Calu3 (cell line): ENCODE measurements around the gene LSG1. TPM values are rescaled to one million over a fixed set of nuclear protein-coding genes. Genes with fewer than 3 reads are reported as not detected.

Experiments
- BruUV-seq: library from RNA; stranded (reverse); fragments of 400-500 nt; replicated peaks from 2 replicates; lab custom pipeline; 2021; lab: Mats Ljungman, UMichigan
- CTCF ChIA-PET: fragments of 300-600 bp; sonication (Branson Sonifier 250); formaldehyde crosslinking; loops from one replicate; lab custom pipeline; 2022; ENCODE audit warnings: antibody characterized with exemption; lab: Charles Lee
- DNase-seq: peaks from one replicate; pipeline ENCODE4 v3.0.0; 2022
- H3K27ac Mint-ChIP-seq: one replicate; pipeline ENCODE4 v1.8.0; 2022; ENCODE audit warnings: mixed read lengths; ENCODE audit not compliant: unreplicated experiment
- H3K27me3 Mint-ChIP-seq: one replicate; pipeline ENCODE4 v1.8.0; 2022; ENCODE audit warnings: mixed read lengths; ENCODE audit not compliant: unreplicated experiment
- H3K36me3 Mint-ChIP-seq: one replicate; pipeline ENCODE4 v1.8.0; 2022; ENCODE audit warnings: mild to moderate bottlenecking, moderate library complexity, mixed read lengths; ENCODE audit not compliant: insufficient read depth, unreplicated experiment
- H3K4me1 Mint-ChIP-seq: one replicate; pipeline ENCODE4 v1.8.0; 2022; ENCODE audit warnings: mild to moderate bottlenecking, low read depth, mixed read lengths; ENCODE audit not compliant: unreplicated experiment
- H3K4me3 Mint-ChIP-seq: one replicate; pipeline ENCODE4 v1.8.0; 2022; ENCODE audit warnings: mild to moderate bottlenecking, low read depth, moderate library complexity, mixed read lengths; ENCODE audit not compliant: unreplicated experiment
- H3K9me3 Mint-ChIP-seq: one replicate; pipeline ENCODE4 v1.8.0; 2022; ENCODE audit warnings: low read depth, mixed read lengths; ENCODE audit not compliant: unreplicated experiment
- intact Hi-C: fragments of 100-400 bp; cut with micrococcal nuclease; formaldehyde crosslinking; loops from one replicate; pipeline ENCODE4 v1.10.0; 2022; ENCODE audit not compliant: unreplicated experiment
- total RNA-seq: library from RNA; stranded (reverse); gene quantifications from 2 replicates; pipeline ENCODE4 v1.2.3, GENCODE V29; 2022
- TF ChIP-seq, protein P1 (sequence below): fragments of 200-600 bp; IDR thresholded peaks from one replicate; pipeline ENCODE4 v1.8.0; 2022; ENCODE audit warnings: antibody characterized with exemption; ENCODE audit not compliant: unreplicated experiment

LSG1 gene
- total RNA-seq, 1 experiment from 2014 or later = 86.3 TPM

DNA sequence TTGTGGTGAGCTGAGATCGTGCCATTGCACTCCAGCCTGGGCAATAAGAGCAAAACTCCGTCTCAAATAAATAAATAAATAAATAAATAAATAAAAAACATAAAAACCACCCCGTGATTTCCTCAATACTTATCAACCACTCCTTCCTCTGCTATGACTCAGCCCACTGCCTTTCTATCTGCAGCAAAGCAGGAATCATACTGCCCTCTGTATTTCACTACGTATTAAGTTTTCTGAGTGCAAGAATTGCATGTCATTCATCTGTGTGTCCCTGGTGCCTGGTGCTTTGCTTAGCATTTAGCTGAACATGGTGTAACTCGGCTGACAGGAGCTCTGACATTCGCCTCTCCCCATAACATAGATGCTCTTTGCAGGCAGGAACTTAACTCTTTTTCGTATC lies 7.1 kb downstream of the LSG1 start:
- Mint-ChIP-seq H3K9me3 (no peaks in the 10 kb centered on the region), H3K4me1 (peaks cover 20% of the 10 kb centered on the region), H3K4me3 (no peak overlapping the region), H3K27ac (no peak overlapping the region), H3K36me3 (peaks cover 56% of the 10 kb centered on the region), H3K27me3 (no peaks in the 10 kb centered on the region)
- CTCF ChIA-PET = no interaction called here
- intact Hi-C loops = no loop called here
- no TSS peak for BruUV-seq
- DNase-seq = no peak
- TF ChIP-seq, protein P1, sequence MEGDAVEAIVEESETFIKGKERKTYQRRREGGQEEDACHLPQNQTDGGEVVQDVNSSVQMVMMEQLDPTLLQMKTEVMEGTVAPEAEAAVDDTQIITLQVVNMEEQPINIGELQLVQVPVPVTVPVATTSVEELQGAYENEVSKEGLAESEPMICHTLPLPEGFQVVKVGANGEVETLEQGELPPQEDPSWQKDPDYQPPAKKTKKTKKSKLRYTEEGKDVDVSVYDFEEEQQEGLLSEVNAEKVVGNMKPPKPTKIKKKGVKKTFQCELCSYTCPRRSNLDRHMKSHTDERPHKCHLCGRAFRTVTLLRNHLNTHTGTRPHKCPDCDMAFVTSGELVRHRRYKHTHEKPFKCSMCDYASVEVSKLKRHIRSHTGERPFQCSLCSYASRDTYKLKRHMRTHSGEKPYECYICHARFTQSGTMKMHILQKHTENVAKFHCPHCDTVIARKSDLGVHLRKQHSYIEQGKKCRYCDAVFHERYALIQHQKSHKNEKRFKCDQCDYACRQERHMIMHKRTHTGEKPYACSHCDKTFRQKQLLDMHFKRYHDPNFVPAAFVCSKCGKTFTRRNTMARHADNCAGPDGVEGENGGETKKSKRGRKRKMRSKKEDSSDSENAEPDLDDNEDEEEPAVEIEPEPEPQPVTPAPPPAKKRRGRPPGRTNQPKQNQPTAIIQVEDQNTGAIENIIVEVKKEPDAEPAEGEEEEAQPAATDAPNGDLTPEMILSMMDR = no peak

DNA sequence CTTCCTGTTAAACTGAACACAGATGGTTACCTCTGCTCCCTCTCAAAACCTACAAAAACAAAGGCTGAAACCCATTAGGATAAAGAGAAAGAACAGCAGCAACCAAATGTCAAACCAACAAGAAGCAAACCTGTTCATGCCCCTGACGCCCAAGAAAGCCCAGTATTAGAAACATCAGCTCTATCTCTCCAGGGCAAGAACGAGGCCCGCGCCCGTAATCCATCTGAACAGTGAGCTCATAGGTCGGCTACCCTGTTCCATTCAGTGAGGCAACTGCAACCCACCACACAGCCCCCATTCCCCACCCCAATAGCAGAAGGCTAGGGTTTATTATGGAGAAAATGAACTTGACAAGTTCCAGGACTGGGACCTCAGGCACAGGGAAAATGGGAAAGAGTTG lies 10.0 kb downstream of the LSG1 start:
- Mint-ChIP-seq H3K27ac (no peak overlapping the region), H3K9me3 (no peaks in the 10 kb centered on the region), H3K4me1 (peaks cover under 1% of the 10 kb centered on the region), H3K4me3 (no peak overlapping the region), H3K36me3 (peaks cover 52% of the 10 kb centered on the region), H3K27me3 (no peaks in the 10 kb centered on the region)
- intact Hi-C loops = no loop called here
- no peak for DNase-seq
- TF ChIP-seq, protein P1 = no peak
- CTCF ChIA-PET = interaction anchor here (0.7 kb wide), 1 partner anchor 439 kb away, joined by 3 read pairs; no protein-coding TSS in a partner anchor
- BruUV-seq = no TSS peak

DNA sequence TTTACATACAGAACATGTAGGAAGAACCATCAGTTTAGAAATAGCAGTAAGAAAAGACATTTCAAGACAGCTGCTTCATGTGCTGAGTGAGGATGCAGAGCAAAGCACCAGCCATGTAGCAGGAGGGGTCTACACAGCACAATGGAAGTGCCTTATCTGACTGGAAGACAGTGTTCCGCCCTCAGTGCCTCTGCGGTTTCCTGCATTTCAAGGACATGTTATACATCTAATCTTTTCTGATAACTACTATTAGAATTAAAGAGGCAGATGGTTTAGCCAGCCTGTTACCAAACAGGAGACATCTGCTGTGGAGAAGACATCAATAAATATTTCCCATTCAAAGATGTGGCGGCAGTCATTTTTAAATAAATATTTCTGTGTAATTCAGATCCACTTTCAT lies 10.6 kb downstream of the LSG1 start:
- peaks cover 52% of the 10 kb centered on the region for H3K36me3 Mint-ChIP-seq
- H3K27me3 Mint-ChIP-seq = no peaks in the 10 kb centered on the region

DNA sequence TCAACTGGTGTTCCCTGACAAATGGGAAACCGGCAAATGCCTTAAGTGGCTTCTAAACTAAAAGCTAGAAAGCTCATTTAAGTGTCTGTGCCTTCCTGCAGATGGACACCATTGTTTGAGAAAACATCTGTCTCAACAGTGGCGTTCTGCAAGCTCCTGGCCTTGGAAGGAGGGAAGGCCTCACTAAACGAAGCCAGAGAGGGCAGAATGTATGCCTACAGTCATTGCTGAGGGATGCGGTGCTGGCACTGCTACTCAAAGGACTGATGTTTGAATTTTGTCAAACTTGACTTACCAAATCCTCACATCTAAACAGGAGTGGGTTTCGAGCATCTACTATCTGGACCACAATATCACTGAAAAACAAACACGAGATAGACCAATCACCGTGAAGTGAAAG lies 12.2 kb downstream of the LSG1 start:
- TF ChIP-seq, protein P1 = no peak
- Mint-ChIP-seq H3K27me3 (no peaks in the 10 kb centered on the region), H3K4me1 (no peaks in the 10 kb centered on the region), H3K36me3 (peaks cover 38% of the 10 kb centered on the region), H3K27ac (no peak overlapping the region), H3K9me3 (no peaks in the 10 kb centered on the region), H3K4me3 (no peak overlapping the region)
- CTCF ChIA-PET = no interaction called here
- intact Hi-C loops = no loop called here
- no TSS peak for BruUV-seq
- no peak for DNase-seq

More for the DNA sequence above, 10.6 kb downstream of the LSG1 start:
- no peak for DNase-seq
- Mint-ChIP-seq H3K9me3 (no peaks in the 10 kb centered on the region), H3K27ac (no peak overlapping the region), H3K4me1 (no peaks in the 10 kb centered on the region), H3K4me3 (no peak overlapping the region)
- intact Hi-C loops = no loop called here
- CTCF ChIA-PET = no interaction called here
- TF ChIP-seq, protein P1 = no peak
- no TSS peak for BruUV-seq
